IMR-90 (cell line): Measurements from ENCODE around the gene C1QTNF12. TPM values are rescaled to one million over a fixed set of nuclear protein-coding genes. Genes with fewer than 3 reads are reported as not detected.

Experiments
- ATAC-seq: fragments of 200-7000 bp; cut with Tn5 transposase; 2 replicates; pipeline ENCODE4 v1.9.1; 2020; ENCODE audit warnings: low read depth, mild to moderate bottlenecking, moderate library complexity
- BruUV-seq: library from RNA; stranded (reverse); fragments of 400-500 nt; replicated peaks from 2 replicates; lab custom pipeline; 2021; lab: Mats Ljungman, UMichigan
- CTCF ChIA-PET: fragments of 300-600 bp; formaldehyde crosslinking; extraction: SDS; loops from one replicate; lab custom pipeline; 2021; ENCODE audit warnings: antibody characterized with exemption; lab: Yijun Ruan, JAX
- POLR2A ChIA-PET: fragments of 300-600 bp; sonication (Branson Sonifier 250); formaldehyde crosslinking; loops from one replicate; lab custom pipeline; 2022; ENCODE audit warnings: antibody characterized with exemption; ENCODE audit not compliant: unreplicated experiment; lab: Charles Lee
- DNase-seq: peaks from one replicate; pipeline ENCODE4 v3.0.0; 2013
- H2AFZ ChIP-seq: replicated peaks from 2 replicates; pipeline ENCODE3; 2013; ENCODE audit warnings: low read length, mild to moderate bottlenecking; ENCODE audit not compliant: poor library complexity
- H2AK5ac ChIP-seq: 2 replicates; pipeline ENCODE4 v1.6.1; 2013; ENCODE audit warnings: low read depth, low read length, inconsistent platforms
- H2AK9ac ChIP-seq: replicated peaks from 2 replicates; pipeline ENCODE3; 2013; ENCODE audit warnings: mild to moderate bottlenecking, low read depth, low read length, moderate library complexity; ENCODE audit not compliant: poor library complexity
- H2BK120ac ChIP-seq: 2 replicates; pipeline ENCODE4 v1.6.1; 2013; ENCODE audit warnings: low read depth, low read length, inconsistent platforms
- H2BK15ac ChIP-seq: 3 replicates; pipeline ENCODE4 v1.6.1; 2013; ENCODE audit warnings: low read depth, low read length, inconsistent platforms
- H2BK20ac ChIP-seq: 2 replicates; pipeline ENCODE4 v1.6.1; 2013; ENCODE audit warnings: low read depth, mild to moderate bottlenecking, inconsistent platforms, low read length, moderate library complexity
- H2BK5ac ChIP-seq: 2 replicates; pipeline ENCODE4 v1.6.1; 2013; ENCODE audit warnings: mild to moderate bottlenecking, low read depth, low read length, inconsistent platforms; ENCODE audit not compliant: poor library complexity, severe bottlenecking
- H3K14ac ChIP-seq: replicated peaks from 2 replicates; pipeline ENCODE4 v1.6.1; 2013; ENCODE audit warnings: low read depth, low read length, inconsistent platforms
- H3K18ac ChIP-seq: 2 replicates; pipeline ENCODE4 v1.6.1; 2013; ENCODE audit warnings: low read depth, low read length, control low read depth
- H3K23ac ChIP-seq: 2 replicates; pipeline ENCODE4 v1.6.1; 2013; ENCODE audit warnings: low read depth, low read length, inconsistent platforms
- H3K27ac ChIP-seq: 2 replicates; pipeline ENCODE4 v1.5.1; 2013; ENCODE audit warnings: mild to moderate bottlenecking, control low read depth, low read length; ENCODE audit not compliant: insufficient read depth
- H3K27me3 ChIP-seq: 2 replicates; pipeline ENCODE4 v1.6.1; 2013; ENCODE audit warnings: low read length; ENCODE audit not compliant: control insufficient read depth, insufficient read depth
- H3K36me3 ChIP-seq: 2 replicates; pipeline ENCODE4 v1.6.1; 2013; ENCODE audit warnings: low read length, mixed read lengths; ENCODE audit not compliant: control insufficient read depth, insufficient read depth
- H3K4ac ChIP-seq: 2 replicates; pipeline ENCODE4 v1.6.1; 2013; ENCODE audit warnings: low read depth, low read length, inconsistent platforms
- H3K4me1 ChIP-seq: 2 replicates; pipeline ENCODE4 v1.6.1; 2013; ENCODE audit warnings: low read length, mixed read lengths; ENCODE audit not compliant: control insufficient read depth, insufficient read depth
- H3K4me2 ChIP-seq: 2 replicates; pipeline ENCODE4 v1.6.1; 2013; ENCODE audit warnings: low read depth, mild to moderate bottlenecking, control low read depth, low read length, moderate library complexity
- H3K4me3 ChIP-seq: 2 replicates; pipeline ENCODE4 v1.5.1; 2013; ENCODE audit warnings: low read depth, mild to moderate bottlenecking, control low read depth, low read length, moderate library complexity; ENCODE audit not compliant: insufficient read depth
- H3K56ac ChIP-seq: 2 replicates; pipeline ENCODE4 v1.6.1; 2013; ENCODE audit warnings: low read length, inconsistent platforms; ENCODE audit not compliant: insufficient read depth; ENCODE audit errors: extremely low read depth
- H3K79me1 ChIP-seq, 2 experiments: 2 replicates each; pipeline ENCODE4 v1.6.1; 2013; ENCODE audit warnings: low read length in 2 of 2, inconsistent platforms in 1 of 2, low read depth in 1 of 2
- H3K9ac ChIP-seq: 2 replicates; pipeline ENCODE4 v1.6.1; 2013; ENCODE audit warnings: low read depth, low read length, control low read depth
- H3K9me1 ChIP-seq: 2 replicates; pipeline ENCODE4 v1.6.1; 2013; ENCODE audit warnings: low read length, inconsistent platforms; ENCODE audit not compliant: insufficient read depth
- H3K9me3 ChIP-seq: 2 replicates; pipeline ENCODE4 v1.6.1; 2013; ENCODE audit warnings: low read length; ENCODE audit not compliant: control insufficient read depth, insufficient read depth
- H4K20me1 ChIP-seq: 2 replicates; pipeline ENCODE4 v1.6.1; 2013; ENCODE audit warnings: low read length, inconsistent platforms; ENCODE audit not compliant: insufficient read depth
- H4K5ac ChIP-seq: 2 replicates; pipeline ENCODE4 v1.6.1; 2013; ENCODE audit warnings: mild to moderate bottlenecking, low read depth, low read length, control low read depth
- H4K8ac ChIP-seq, 2 experiments: 2 replicates each; pipeline ENCODE4 v1.6.1; 2013; ENCODE audit warnings: low read depth in 2 of 2, low read length in 2 of 2, control low read depth in 1 of 2, inconsistent platforms in 1 of 2
- H4K91ac ChIP-seq: 2 replicates; pipeline ENCODE4 v1.6.1; 2013; ENCODE audit warnings: low read depth, low read length, inconsistent platforms; ENCODE audit not compliant: insufficient read depth
- BHLHE40 ChIP-seq: fragments of 150-350 bp; IDR thresholded peaks from 2 replicates; pipeline ENCODE4 v1.6.1; 2016; ENCODE audit warnings: mild to moderate bottlenecking, low read depth, low read length
- CTCF ChIP-seq: conservative IDR thresholded peaks from 2 replicates; pipeline ENCODE4 v1.5.1; 2012; ENCODE audit warnings: mild to moderate bottlenecking, low read depth, low read length, improper control_type of control experiment
- ELK1 ChIP-seq: fragments of 150-350 bp; IDR thresholded peaks from 2 replicates; pipeline ENCODE4 v1.6.1; 2016; ENCODE audit warnings: low read depth, mild to moderate bottlenecking, low read length, moderate library complexity, borderline replicate concordance
- FOS ChIP-seq: fragments of 150-350 bp; IDR thresholded peaks from 2 replicates; pipeline ENCODE4 v1.6.1; 2016; ENCODE audit warnings: low read depth, low read length
- MAZ ChIP-seq: IDR thresholded peaks from 2 replicates; pipeline ENCODE4 v1.6.1; 2012; ENCODE audit warnings: low read depth, mild to moderate bottlenecking, low read length, improper control_type of control experiment, moderate library complexity, borderline replicate concordance
- RCOR1 ChIP-seq: IDR thresholded peaks from 2 replicates; pipeline ENCODE4 v1.6.1; 2012; ENCODE audit warnings: mild to moderate bottlenecking, low read length, improper control_type of control experiment; ENCODE audit not compliant: insufficient replicate concordance
- SMC3 ChIP-seq: fragments of 150-350 bp; IDR thresholded peaks from 2 replicates; pipeline ENCODE4 v1.6.1; 2016; ENCODE audit warnings: low read depth, mild to moderate bottlenecking, antibody characterized with exemption, low read length, moderate library complexity
- USF2 ChIP-seq: fragments of 150-350 bp; IDR thresholded peaks from 2 replicates; pipeline ENCODE4 v1.6.1; 2017; ENCODE audit warnings: mild to moderate bottlenecking, antibody characterized with exemption, low read length, low read depth
- WGBS, 2 experiments: methylation state at CpG; one replicate each; pipeline versions ENCODE4 v1.1.5 to v1.1.7; 2013; ENCODE audit warnings: missing lambda C conversion rate in 2 of 2; ENCODE audit not compliant: insufficient read length in 1 of 2; ENCODE audit errors: extremely low coverage in 2 of 2; 5-methylcytosine and 5-hydroxymethylcytosine counted together
- dilution Hi-C: fragments of 300-500 bp; cut with HindIII; formaldehyde crosslinking; loops from one replicate; pipeline ENCODE4 v1.14.3; 2018; ENCODE audit warnings: low sequenced_read_pairs; ENCODE audit not compliant: unreplicated experiment
- in situ Hi-C: fragments of 300-500 bp; cut with MboI; formaldehyde crosslinking; loops from 3 replicates; pipeline ENCODE4 v1.14.3; 2019; ENCODE audit warnings: low sequenced_read_pairs, inconsistent platforms, mixed read lengths
- intact Hi-C: fragments of 100-400 bp; cut with micrococcal nuclease; formaldehyde crosslinking; loops from 2 replicates; pipeline ENCODE4 v1.10.0; 2022
- polyA plus RNA-seq, 3 experiments: library from polyadenylated mRNA; depleted of rRNA; stranded (reverse); fragments of >200 nt; gene quantifications; 2 replicates each; pipeline ENCODE4 v1.2.3, GENCODE V29; 2012; ENCODE audit warnings: low replicate concordance in 1 of 3
- total RNA-seq: library from RNA; depleted of rRNA; stranded (reverse); fragments of >200 nt; gene quantifications from 2 replicates; pipeline ENCODE4 v1.2.3, GENCODE V29; 2012

Gene C1QTNF12
- total and polyA plus RNA-seq, 2 of the 4 experiments (the other 2 are of a cell fraction): 0.36 to 1.1 TPM

GRCh38 chr1:1235016-1235744, 11.3 kb downstream of the C1QTNF12 start:
- H4K91ac ChIP-seq: no peak overlapping the region
- CTCF ChIA-PET: no interaction called here
- dilution Hi-C loops: no loop called here

More at GRCh38 chr1:1235016-1235744, 11.3 kb downstream of the C1QTNF12 start:
- Histone ChIP-seq H3K36me3 (peaks cover 2% of the 10 kb centered on the region), H2BK20ac (no peak overlapping the region), H3K27ac (no peak overlapping the region), H3K79me1 (peaks cover 7 to 48% of the 10 kb centered on the region in 2 experiments; a peak in 3 of 4 replicates), H3K9me3 (peaks cover 3% of the 10 kb centered on the region), H3K14ac (no peak overlapping the region), H3K9me1 (peaks cover under 1% of the 10 kb centered on the region; the same call in 1 of the 2 replicates), H4K8ac (no peak overlapping the region), H4K20me1 (no peaks in the 10 kb centered on the region; the same call in 1 of the 2 replicates), H4K5ac (no peak overlapping the region), H3K4me2 (no peak overlapping the region), H2AK5ac (no peak overlapping the region), H2BK5ac (no peak overlapping the region), H2BK15ac (no peak overlapping the region), H3K23ac (no peak overlapping the region), H3K9ac (no peak overlapping the region), H3K4ac (no peak overlapping the region), H2BK120ac (no peak overlapping the region), H2AK9ac (peak overlapping the region; percentile 45), H3K27me3 (no peaks in the 10 kb centered on the region), H3K4me3 (no peak overlapping the region), H3K4me1 (peaks cover 21% of the 10 kb centered on the region), H3K56ac (no peak overlapping the region), H3K18ac (no peak overlapping the region), H2AFZ (no peak overlapping the region)
- DNase-seq (no peak), ATAC-seq (no peak)
- POLR2A ChIA-PET: no interaction called here
- WGBS, 2 experiments: 90% methylated on average over 10 of the region's 27 CpGs; no CpG with 5 or more reads in 1 of the 2 experiments
- no peak for TF ChIP-seq SMC3
- TF ChIP-seq USF2: no peak
- no peak for TF ChIP-seq MAZ
- TF ChIP-seq FOS: no peak
- TF ChIP-seq BHLHE40: no peak
- TF ChIP-seq ELK1: no peak
- TF ChIP-seq CTCF: no peak
- TF ChIP-seq RCOR1: no peak
- in situ Hi-C loops: no loop called here
- intact Hi-C loops: no loop called here
- BruUV-seq: no TSS peak
